ENCODE results near the gene PLPPR1.

Gene PLPPR1

DNA sequence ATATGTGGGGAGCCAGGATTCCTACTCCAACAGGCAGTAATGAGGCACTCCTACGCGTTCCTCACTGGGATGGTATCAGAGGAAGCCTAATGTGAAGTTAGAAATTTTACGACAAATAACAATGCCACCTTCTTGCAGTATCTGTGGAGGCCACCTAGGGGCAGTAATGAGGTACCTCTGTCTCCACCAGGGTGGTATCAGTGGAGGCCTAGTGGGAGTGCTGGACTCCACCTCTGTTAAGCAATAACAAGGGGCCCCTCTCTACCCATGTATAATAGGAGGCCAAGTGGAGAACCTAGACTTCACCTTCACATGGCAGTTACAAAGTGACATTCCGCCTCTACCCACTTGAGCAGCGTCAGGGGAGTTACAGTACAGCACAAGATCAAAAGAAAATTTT, 147.9 kb downstream of the PLPPR1 start:
- TF ChIP-seq GATA2 (IDR thresholded peaks at IDR 0.05; ENCODE audit: low read depth, low read length) (no peak), GATA3 (IDR thresholded peaks at IDR 0.05; ENCODE audit: low read depth, low read length) (no peak)

DNA sequence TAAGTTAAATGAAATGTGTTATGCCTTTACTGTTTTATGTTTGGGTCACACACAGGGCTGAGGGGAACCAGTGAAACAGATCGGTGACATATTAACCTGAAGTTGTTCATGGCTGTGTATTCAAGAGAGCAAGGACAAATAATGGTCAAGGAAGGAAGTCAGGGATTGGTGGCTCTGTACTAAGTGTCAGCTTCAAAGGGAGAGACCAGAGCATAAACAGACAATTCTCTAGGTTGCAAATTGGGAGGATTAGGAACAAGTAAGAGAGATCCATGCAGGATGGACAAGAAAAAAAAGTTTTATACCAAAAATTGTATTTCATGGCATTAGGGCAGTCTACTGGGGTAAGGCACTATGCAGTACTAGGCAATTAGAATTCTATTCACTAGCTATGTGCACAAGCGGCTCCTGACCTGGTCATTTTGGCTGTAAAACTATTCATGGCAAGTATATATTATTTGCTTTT, 156.3 kb downstream of the PLPPR1 start:
- no peak for TF ChIP-seq GATA3 (IDR thresholded peaks at IDR 0.05; ENCODE audit: low read depth, low read length)
- no peak for TF ChIP-seq GATA2 (IDR thresholded peaks at IDR 0.05; ENCODE audit: low read depth, low read length)

DNA sequence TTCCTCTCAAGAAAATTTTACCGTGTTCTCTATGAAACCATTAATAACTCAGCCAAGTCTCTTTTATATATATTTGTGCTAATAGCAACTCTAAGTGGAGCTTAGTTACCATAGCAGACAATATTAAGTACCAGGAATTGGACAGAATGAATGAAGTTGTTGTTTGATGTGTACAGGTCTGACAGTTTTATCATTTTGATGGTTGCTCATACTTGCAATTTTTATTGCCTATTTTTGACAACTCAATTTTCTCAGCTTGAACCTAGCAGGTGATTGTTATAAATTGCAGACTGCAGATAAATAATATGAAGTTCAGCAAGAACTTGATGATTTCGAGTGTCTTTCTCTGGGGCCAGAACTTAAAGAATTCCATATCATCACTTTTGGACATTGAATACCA, 163.2 kb downstream of the PLPPR1 start:
- TF ChIP-seq GATA3 (IDR thresholded peaks at IDR 0.05; ENCODE audit: low read depth, low read length) (no peak), GATA2 (IDR thresholded peaks at IDR 0.05; ENCODE audit: low read depth, low read length) (no peak)

DNA sequence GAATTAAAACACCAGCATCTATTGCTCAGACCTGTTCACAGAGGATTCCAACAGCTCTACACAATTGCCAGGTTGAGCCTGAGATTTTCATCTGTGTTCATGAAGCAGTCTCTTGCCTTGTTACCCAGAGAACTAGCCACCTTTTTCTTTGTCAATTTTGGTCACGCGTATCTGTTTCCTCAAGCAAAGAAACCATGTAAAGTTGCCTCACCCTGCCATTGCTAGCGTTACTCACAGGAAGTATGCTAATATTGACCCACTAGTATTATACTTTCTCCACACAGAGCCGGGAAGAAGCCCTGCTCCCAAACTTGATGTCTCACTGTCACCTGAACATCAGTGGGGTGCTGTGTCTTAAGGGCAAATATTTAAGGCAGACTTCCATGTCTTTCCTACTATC, 168.5 kb downstream of the PLPPR1 start:
- TF ChIP-seq GATA2 (IDR thresholded peaks at IDR 0.05; ENCODE audit: low read depth, low read length): no peak
- TF ChIP-seq GATA3 (IDR thresholded peaks at IDR 0.05; ENCODE audit: low read depth, low read length): no peak

DNA sequence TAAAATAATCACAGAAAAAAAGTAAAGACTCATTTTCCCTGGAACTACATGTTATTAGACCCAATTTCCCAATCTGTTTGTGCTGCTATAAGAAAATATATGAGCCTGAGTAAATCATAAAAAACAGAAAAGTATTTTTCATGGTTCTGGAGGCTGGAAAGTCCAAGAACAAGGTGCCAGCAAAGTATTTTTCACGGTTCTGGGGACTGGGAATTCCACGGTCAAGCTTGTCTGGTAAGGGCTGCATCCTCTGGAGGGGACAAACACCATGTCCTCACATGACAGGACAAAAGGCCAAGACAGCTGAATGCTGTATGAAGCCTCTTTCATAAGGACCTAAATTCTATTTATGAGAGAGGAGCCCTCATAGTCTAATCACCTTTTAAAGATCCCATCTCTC, 172.3 kb downstream of the PLPPR1 start:
- TF ChIP-seq GATA3 (IDR thresholded peaks at IDR 0.05; ENCODE audit: low read depth, low read length): no peak
- no peak for TF ChIP-seq GATA2 (IDR thresholded peaks at IDR 0.05; ENCODE audit: low read depth, low read length)

DNA sequence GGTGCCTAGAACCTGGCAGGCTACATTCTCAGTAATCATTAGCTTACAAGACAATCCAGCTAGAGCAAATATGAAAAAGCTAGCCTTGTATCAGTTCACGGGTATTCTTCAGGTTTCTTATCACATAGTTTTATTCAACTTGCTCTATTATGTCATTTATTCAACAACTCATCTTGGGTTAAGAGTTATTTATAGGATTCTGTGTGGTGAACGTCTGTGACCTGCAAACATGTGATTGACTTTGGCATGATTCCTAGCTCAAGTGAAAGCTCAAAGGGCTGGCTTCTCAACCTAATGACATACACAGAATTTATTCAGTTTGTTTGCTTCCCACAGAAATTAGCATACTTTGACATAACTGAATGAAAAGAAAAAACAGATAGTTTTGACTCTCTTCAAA, 173.1 kb downstream of the PLPPR1 start:
- no peak for TF ChIP-seq GATA3 (IDR thresholded peaks at IDR 0.05; ENCODE audit: low read depth, low read length)
- no peak for TF ChIP-seq GATA2 (IDR thresholded peaks at IDR 0.05; ENCODE audit: low read depth, low read length)

DNA sequence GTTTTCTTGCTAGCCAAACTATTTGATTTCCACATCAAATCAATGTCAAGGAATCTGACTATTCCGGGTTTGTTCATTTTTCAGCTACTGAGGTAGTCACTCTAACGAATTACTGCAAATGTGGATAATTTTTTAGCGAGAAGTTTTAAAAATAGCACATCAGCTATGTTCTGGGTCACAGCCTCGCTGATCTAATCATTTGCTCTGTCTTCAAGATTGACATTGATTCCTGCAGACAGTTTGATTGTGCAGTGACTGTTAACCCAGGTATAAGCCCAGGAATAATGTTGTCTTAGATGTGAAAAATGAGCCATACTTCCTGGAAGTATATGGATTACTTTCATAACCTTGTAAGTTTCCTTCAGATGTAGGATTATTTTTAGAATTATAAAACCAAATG, 181.1 kb downstream of the PLPPR1 start:
- no peak for TF ChIP-seq GATA2 (IDR thresholded peaks at IDR 0.05; ENCODE audit: low read depth, low read length)
- TF ChIP-seq GATA3 (IDR thresholded peaks at IDR 0.05; ENCODE audit: low read depth, low read length): no peak

DNA sequence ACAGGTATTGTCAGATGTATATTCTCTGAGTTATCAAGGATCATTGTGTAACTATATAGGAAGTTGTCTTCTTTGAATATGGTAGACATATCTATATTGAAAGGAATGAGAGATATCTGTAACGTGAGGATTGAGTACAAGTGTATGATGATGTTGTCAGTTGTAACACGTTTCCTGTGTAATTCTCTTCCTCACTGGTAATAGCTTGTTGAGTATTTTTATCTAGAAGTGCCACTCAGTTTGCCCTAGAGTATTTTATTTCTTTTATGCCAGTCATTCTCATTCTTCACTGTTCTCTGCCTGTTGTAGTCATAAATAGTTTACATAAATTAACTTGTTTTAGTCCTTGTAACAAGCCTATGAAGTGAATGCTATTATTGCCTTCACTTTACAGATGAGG, 184.1 kb downstream of the PLPPR1 start:
- TF ChIP-seq GATA2 (IDR thresholded peaks at IDR 0.05; ENCODE audit: low read depth, low read length) (no peak), GATA3 (IDR thresholded peaks at IDR 0.05; ENCODE audit: low read depth, low read length) (no peak)

DNA sequence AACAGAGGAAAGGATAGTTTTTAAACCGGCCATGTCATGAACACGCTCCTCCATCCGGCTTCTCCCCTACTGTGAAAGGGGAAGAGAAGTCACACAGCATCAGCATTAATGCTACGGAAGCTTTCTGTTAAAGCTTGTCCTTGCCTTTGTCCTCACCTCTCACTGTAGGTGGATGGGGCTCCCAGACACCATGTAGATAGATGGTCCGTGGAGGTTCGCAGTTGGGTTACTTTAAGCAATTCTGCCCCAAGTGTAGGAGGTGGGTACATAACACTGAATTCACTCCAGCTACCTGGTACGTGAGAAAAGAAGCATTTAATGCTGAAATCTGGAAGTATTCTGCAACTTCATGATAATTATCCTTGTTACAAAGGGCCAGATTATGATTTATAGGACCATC, 190.5 kb downstream of the PLPPR1 start:
- TF ChIP-seq GATA3 (IDR thresholded peaks at IDR 0.05; ENCODE audit: low read depth, low read length) (no peak), GATA2 (IDR thresholded peaks at IDR 0.05; ENCODE audit: low read depth, low read length) (no peak)

DNA sequence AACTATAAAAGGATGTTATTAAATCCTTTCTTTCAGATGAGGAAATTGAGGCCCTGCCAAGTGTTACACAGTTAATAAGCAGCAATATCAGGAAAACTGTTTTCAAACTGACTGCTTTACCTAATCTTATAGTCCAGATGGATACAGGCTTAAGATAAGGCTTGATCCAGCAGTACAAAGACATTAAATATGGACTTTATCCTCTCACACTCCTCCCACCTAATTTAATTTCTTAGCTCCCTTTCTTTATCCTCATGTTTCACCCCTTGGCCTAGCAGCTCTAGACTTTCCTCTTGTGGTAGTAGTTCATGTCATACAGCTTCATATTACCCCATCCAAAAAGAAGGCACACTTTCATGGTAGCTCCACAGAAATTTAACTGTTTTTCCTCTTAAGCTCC, 191.8 kb downstream of the PLPPR1 start:
- TF ChIP-seq GATA3 (IDR thresholded peaks at IDR 0.05; ENCODE audit: low read depth, low read length) (no peak), GATA2 (IDR thresholded peaks at IDR 0.05; ENCODE audit: low read depth, low read length) (no peak)

DNA sequence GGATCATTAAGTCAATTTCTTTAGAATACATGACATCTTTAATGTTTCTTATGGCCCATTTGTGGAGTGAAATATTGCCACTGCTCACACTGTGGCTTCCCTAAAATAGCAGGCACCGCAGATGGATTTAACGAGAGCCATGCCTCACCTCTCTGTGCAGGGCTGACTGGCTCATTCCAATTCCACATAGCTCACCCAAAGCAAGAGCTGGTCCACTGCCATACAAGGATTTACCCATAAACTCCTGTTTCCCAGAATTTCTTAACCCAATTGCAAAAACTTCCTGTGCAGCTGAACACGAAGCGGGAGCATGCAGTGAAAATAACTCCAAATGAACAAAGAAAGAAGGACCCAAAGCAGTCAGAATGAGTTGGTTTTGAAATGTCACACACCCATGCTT, 196.7 kb downstream of the PLPPR1 start:
- TF ChIP-seq GATA3 (IDR thresholded peaks at IDR 0.05; ENCODE audit: low read depth, low read length): no peak
- no peak for TF ChIP-seq GATA2 (IDR thresholded peaks at IDR 0.05; ENCODE audit: low read depth, low read length)

DNA sequence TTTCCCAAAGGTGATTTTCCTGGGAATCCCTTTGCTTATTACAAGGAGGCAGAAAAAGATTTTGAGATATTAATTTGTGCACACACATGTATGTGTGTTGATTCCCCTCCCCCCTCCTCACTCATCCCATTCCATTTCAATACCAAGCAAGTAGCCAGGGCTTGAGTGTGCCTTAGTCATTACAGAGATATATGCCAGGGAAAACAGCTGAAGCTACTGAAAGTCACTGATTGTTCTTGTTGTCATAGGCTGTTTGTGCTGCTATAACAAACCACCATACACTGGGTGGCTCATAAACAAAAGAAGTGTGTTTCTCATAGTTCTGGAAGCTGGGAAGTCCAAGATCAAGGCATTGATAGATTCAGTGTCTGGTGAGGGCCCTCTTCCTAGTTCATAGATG, 197.6 kb downstream of the PLPPR1 start:
- TF ChIP-seq GATA2 (IDR thresholded peaks at IDR 0.05; ENCODE audit: low read depth, low read length) (no peak), GATA3 (IDR thresholded peaks at IDR 0.05; ENCODE audit: low read depth, low read length) (no peak)

DNA sequence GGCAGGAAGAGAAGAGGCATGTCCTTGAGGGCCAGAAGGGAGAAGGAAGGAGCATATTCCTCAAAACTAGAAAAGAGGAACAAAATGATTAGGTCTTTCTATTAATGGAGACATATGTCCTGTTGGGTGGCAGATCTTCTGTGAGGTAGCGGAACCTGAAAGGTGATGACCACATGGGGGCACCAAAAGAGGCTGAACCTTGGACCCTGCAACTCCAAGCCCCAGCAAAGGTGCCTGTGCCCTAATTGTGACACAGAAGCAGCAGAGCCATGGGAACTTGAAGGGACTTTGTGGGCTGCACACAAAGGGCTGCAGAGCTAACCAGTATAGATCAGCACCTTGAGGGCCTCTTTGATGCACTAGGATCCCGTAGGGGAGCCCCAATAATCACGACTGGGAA, 198.3 kb downstream of the PLPPR1 start:
- no peak for TF ChIP-seq GATA2 (IDR thresholded peaks at IDR 0.05; ENCODE audit: low read depth, low read length)
- no peak for TF ChIP-seq GATA3 (IDR thresholded peaks at IDR 0.05; ENCODE audit: low read depth, low read length)

DNA sequence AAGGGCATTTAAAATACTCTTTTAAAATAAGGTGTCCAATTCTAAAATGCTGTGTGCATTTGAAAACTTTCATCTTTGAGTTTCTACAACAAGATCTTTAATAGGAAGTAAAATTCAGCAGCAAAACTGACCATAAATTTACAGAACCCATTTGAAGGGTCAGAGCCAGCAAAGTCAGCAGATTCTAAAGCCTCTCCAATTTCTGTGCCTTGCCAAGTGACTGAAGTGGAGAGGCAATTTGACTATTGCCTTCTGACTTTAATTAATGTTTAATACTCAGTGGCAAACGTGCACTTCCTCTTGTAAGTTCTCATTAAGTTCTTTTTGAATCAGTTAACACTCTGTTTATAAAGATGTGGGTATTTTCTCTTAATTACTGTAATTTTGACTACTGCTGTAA, 201.1 kb downstream of the PLPPR1 start:
- TF ChIP-seq GATA2 (IDR thresholded peaks at IDR 0.05; ENCODE audit: low read depth, low read length): no peak
- TF ChIP-seq GATA3 (IDR thresholded peaks at IDR 0.05; ENCODE audit: low read depth, low read length): no peak

DNA sequence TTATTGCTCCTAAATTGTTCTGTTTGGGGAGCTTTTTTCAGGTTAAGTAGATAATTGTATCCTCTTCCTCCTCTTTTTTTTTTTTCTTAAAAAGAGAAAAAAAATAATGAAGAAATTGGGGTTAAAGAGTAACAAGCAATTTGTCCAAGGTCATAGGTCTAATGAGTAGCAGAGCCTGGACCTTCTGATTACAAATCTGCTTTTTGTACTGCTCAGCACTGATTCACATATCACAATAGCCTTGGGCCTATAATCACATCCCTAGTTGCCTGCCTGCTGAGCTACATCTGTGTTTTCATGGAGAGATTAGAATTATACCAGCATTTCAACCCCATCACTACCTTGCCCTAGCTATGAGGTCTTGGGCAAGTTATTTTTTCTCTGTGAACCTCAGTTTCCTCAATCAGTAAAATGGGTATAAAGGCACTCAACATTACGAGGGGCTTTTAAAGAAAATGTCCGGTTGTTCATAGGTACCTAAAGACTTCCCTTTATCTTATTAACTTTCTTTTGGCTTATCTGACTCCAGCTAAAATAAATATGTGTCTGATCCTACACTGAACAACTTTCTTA, 204.0 kb downstream of the PLPPR1 start:
- TF ChIP-seq GATA2 (IDR thresholded peaks at IDR 0.05; ENCODE audit: low read depth, low read length) (no peak), GATA3 (IDR thresholded peaks at IDR 0.05; ENCODE audit: low read depth, low read length) (no peak)
